Sigmoid colon (tissue), 7 donors: ENCODE results near the gene MFAP1. TPM values are rescaled to one million over a fixed set of nuclear protein-coding genes. Genes with fewer than 3 reads are reported as not detected.

Experiments used
- DNase-seq: peaks from one replicate; pipeline ENCODE4 v3.0.0-alpha.2; 2019
- H3K27ac ChIP-seq, 4 donors: fragments of 200-600 bp; sonication (generic); one replicate each; pipeline ENCODE4 v1.5.1; 2016 to 2019; ENCODE audit warnings: mild to moderate bottlenecking in 1 of 4
- H3K27me3 ChIP-seq, 3 donors: fragments of 200-600 bp; sonication (generic); one replicate each; pipeline ENCODE4 v1.5.1; 2019; ENCODE audit warnings: mild to moderate bottlenecking in 1 of 3
- H3K36me3 ChIP-seq, 4 donors: fragments of 200-600 bp; sonication (generic); one replicate each; pipeline ENCODE4 v1.5.1; 2016 to 2019
- H3K4me1 ChIP-seq, 4 donors: fragments of 200-600 bp; sonication (generic); one replicate each; pipeline ENCODE4 v1.5.1; 2017 to 2019
- H3K4me3 ChIP-seq, 4 donors: fragments of 200-600 bp; sonication (generic); one replicate each; pipeline ENCODE4 v1.5.1; 2017 to 2019; ENCODE audit warnings: mild to moderate bottlenecking in 2 of 4, moderate library complexity in 1 of 4
- H3K9me3 ChIP-seq, 4 donors: fragments of 200-600 bp in 3 of 4; sonication (generic) in 3 of 4; one replicate each; pipeline versions ENCODE4 v1.5.1 to v1.6.1; 2013 to 2019
- EP300 ChIP-seq, 4 donors: sonication (generic); formaldehyde crosslinking; IDR thresholded peaks; one replicate each; pipeline ENCODE4 v1.6.1; 2017; ENCODE audit warnings: antibody characterized with exemption in 4 of 4
- POLR2A ChIP-seq, 2 donors: fragments of 450-650 bp; IDR thresholded peaks; one replicate each; pipeline ENCODE4 v1.6.1; 2016; ENCODE audit warnings: antibody characterized with exemption in 2 of 2, mild to moderate bottlenecking in 2 of 2, moderate library complexity in 2 of 2
- POLR2AphosphoS5 ChIP-seq, 4 donors: sonication (generic); formaldehyde crosslinking; IDR thresholded peaks; one replicate each; pipeline ENCODE4 v1.6.1; 2017; ENCODE audit warnings: antibody characterized with exemption in 4 of 4
- WGBS, 2 donors: extraction: QIAGEN DNeasy Blood & Tissue Kit; methylation state at CpG; one replicate each; pipeline ENCODE4 v1.1.7; 2013; 5-methylcytosine and 5-hydroxymethylcytosine counted together
- intact Hi-C: fragments of 100-400 bp; cut with DNase I; formaldehyde crosslinking; loops from one replicate; pipeline ENCODE4 v1.15.1; 2023
- polyA plus RNA-seq, 3 donors: library from polyadenylated mRNA; stranded (reverse); fragments of 200-250 nt; gene quantifications; one replicate each; pipeline ENCODE4 v1.2.3, GENCODE V29; 2013
- total RNA-seq, 4 donors: library from RNA; depleted of rRNA; stranded (reverse); fragments of >200 nt; gene quantifications; one replicate each; pipeline ENCODE4 v1.1.0, GENCODE V29; 2016
- TF ChIP-seq, protein P1 (sequence below), 4 experiments: fragments of 450-650 bp in 3 of 4; fragments of 200-600 bp in 1 of 4; IDR thresholded peaks; one replicate each; pipeline ENCODE4 v1.5.1; 2016 to 2019; ENCODE audit warnings: antibody characterized with exemption in 4 of 4, mild to moderate bottlenecking in 3 of 4, moderate library complexity in 2 of 4
- donor health status: healthy with polysubstance abuse.
- donor health status: Bipolar disorder and iron deficiency.
- donor health status: healthy.

MFAP1 gene
- total and polyA plus RNA-seq, 7 donors: 12.7 to 27.0 (median 20.0) TPM

DNA sequence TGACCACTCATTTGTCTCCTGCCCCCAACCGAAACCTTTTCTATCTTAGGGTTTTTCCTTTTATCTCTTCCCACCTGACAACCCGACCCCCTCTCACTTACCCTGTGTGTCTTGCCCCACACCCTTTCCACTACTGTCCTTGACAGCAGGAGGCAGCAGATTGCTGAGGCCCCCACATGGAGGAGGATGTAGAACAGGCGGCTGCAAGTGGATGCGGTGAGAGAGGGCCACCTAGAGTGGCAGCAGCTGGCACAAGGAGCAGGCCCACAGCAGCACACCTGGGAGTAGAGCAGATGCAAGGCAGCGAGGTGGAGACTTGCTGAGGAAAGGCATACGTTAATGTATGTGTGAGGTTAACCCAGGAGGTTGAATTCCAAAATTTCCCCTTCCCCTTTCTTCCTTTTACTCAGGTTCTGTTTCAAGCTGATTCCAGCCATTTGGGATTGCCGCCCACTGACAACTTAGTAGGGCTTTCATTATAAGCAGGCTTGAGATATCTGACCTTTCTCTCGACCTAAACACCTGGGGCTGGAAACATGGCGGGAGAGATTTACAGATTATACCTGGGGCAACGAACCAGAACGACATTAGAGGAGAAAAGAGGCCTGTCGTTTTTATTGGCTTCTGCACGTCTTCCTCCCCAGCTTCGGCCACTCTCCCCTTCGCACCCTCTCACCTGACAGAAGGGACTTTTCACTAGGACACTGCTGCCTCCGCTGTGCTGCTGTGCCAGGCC is 25.1 kb downstream of the MFAP1 start:
- intact Hi-C loops: no loop called here
- H3K36me3 ChIP-seq: peaks cover 2 to 76% (median 19%) of the 10 kb centered on the region in 4 donors
- H3K4me1 ChIP-seq: peaks cover 0 to 55% (median 32%) of the 10 kb centered on the region in 4 donors
- 65 to 81% methylated on average over 16 of the region's 16 CpGs for WGBS, 2 donors
- H3K27ac ChIP-seq: peak overlapping the region; percentile 88 to 91 (median 90)
- H3K4me3 ChIP-seq: peak overlapping the region in 1 of 4 donors; percentile 76
- no peaks in the 10 kb centered on the region for H3K9me3 ChIP-seq
- TF ChIP-seq EP300 (IDR thresholded peaks at IDR 0.05): no peak
- TF ChIP-seq POLR2A (IDR thresholded peaks at IDR 0.05): no peak
- TF ChIP-seq POLR2AphosphoS5 (IDR thresholded peaks at IDR 0.05): no peak
- TF ChIP-seq, protein P1, sequence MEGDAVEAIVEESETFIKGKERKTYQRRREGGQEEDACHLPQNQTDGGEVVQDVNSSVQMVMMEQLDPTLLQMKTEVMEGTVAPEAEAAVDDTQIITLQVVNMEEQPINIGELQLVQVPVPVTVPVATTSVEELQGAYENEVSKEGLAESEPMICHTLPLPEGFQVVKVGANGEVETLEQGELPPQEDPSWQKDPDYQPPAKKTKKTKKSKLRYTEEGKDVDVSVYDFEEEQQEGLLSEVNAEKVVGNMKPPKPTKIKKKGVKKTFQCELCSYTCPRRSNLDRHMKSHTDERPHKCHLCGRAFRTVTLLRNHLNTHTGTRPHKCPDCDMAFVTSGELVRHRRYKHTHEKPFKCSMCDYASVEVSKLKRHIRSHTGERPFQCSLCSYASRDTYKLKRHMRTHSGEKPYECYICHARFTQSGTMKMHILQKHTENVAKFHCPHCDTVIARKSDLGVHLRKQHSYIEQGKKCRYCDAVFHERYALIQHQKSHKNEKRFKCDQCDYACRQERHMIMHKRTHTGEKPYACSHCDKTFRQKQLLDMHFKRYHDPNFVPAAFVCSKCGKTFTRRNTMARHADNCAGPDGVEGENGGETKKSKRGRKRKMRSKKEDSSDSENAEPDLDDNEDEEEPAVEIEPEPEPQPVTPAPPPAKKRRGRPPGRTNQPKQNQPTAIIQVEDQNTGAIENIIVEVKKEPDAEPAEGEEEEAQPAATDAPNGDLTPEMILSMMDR (IDR thresholded peaks at IDR 0.05): no peak
- no peaks in the 10 kb centered on the region for H3K27me3 ChIP-seq
- no peak for DNase-seq

DNA sequence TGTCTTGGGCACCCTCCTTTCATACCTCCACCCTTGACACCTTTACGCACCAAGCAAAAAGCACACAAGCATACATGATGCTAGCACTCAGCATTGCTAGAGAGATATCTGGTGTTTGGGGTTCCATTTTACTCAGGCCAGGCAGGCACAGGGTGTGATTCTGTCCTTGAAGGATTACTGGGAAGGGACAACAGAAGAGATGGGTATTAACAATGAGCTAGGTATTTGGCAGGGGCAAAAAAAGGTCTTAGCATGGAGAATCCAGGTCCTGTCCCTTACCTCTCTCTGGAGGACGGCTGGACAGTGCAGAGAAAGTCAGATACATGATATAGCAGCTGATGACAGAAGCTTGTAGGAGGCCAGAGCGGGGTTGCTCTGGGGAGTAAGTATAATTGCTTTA is 27.9 kb downstream of the MFAP1 start:
- peaks cover 0 to 59% (median 18%) of the 10 kb centered on the region in 4 donors for H3K36me3 ChIP-seq

DNA sequence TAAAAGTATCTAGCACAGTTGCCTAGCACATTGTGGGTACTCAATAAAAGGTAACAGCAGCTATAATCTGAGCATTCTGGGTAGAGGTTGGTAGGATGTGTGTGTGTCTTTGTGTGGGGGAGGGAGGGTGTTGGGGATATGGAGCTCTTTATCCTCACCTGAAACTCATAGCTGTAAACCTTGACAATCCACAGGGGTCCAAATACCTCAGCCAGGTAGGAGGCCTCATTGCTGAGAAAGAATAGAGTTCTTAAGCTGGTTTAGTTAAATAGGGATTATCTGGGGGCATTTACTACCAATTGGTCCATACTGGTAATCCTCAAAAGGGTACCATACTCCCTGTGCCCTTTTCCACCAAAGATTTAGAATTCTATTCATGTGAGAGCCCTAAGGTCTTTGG is 28.5 kb downstream of the MFAP1 start:
- intact Hi-C loops: no loop called here
- peaks cover 4 to 70% (median 39%) of the 10 kb centered on the region in 4 donors for H3K4me1 ChIP-seq
- H3K36me3 ChIP-seq: peaks cover 0 to 57% (median 18%) of the 10 kb centered on the region in 4 donors

More for the DNA sequence above, 27.9 kb downstream of the MFAP1 start:
- H3K9me3 ChIP-seq: no peaks in the 10 kb centered on the region
- no peak for TF ChIP-seq POLR2A (IDR thresholded peaks at IDR 0.05)
- TF ChIP-seq POLR2AphosphoS5 (IDR thresholded peaks at IDR 0.05): no peak
- TF ChIP-seq, protein P1 (IDR thresholded peaks at IDR 0.05): no peak
- TF ChIP-seq EP300 (IDR thresholded peaks at IDR 0.05): no peak
- H3K27ac ChIP-seq: no peak overlapping the region
- intact Hi-C loops: no loop called here
- no peak overlapping the region for H3K4me3 ChIP-seq
- 97 to 98% methylated on average over 3 of the region's 3 CpGs for WGBS, 2 donors
- DNase-seq: no peak
- H3K4me1 ChIP-seq: peaks cover 4 to 72% (median 45%) of the 10 kb centered on the region in 4 donors
- H3K27me3 ChIP-seq: no peaks in the 10 kb centered on the region

DNA sequence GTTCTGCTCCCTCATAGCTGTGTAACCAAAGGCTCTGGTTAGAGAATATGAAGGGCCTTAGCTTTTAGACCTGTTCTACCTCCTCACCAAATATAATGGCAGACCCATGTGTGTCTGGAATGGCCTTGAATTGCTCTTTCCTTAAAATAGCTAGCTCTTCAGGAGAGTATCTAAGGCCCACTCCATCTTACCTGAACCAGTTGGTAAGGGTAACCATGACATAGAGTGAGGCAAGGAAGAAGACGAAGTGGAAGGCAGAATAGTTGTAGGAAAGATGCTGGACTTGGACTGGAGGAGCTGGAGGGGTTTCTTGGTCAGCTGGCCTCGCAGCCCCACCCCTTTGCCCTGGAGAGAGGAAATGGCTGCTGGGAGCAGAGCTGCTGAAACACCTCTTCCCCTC is 29.3 kb downstream of the MFAP1 start:
- H3K4me3 ChIP-seq: no peak overlapping the region
- intact Hi-C loops: no loop called here
- peaks cover 0 to 57% (median 18%) of the 10 kb centered on the region in 4 donors for H3K36me3 ChIP-seq
- H3K27me3 ChIP-seq: no peaks in the 10 kb centered on the region
- DNase-seq: no peak
- TF ChIP-seq POLR2A (IDR thresholded peaks at IDR 0.05): no peak
- TF ChIP-seq, protein P1 (IDR thresholded peaks at IDR 0.05): no peak
- no peak for TF ChIP-seq EP300 (IDR thresholded peaks at IDR 0.05)
- no peak for TF ChIP-seq POLR2AphosphoS5 (IDR thresholded peaks at IDR 0.05)
- H3K4me1 ChIP-seq: peaks cover 4 to 66% (median 37%) of the 10 kb centered on the region in 4 donors
- peak overlapping the region in 2 of 4 donors; percentile 4 to 98 for H3K27ac ChIP-seq
- H3K9me3 ChIP-seq: no peaks in the 10 kb centered on the region
- 85 to 92% methylated on average over 2 of the region's 2 CpGs for WGBS, 2 donors

More for the DNA sequence above, 28.5 kb downstream of the MFAP1 start:
- H3K4me3 ChIP-seq: no peak overlapping the region
- no peak overlapping the region for H3K27ac ChIP-seq
- TF ChIP-seq POLR2AphosphoS5 (IDR thresholded peaks at IDR 0.05) (no peak), EP300 (IDR thresholded peaks at IDR 0.05) (no peak), POLR2A (IDR thresholded peaks at IDR 0.05) (no peak)
- TF ChIP-seq, protein P1 (IDR thresholded peaks at IDR 0.05): no peak
- no peaks in the 10 kb centered on the region for H3K9me3 ChIP-seq
- DNase-seq: no peak
- no peaks in the 10 kb centered on the region for H3K27me3 ChIP-seq
